ENCODE data around the gene FBXL4. TPM values are rescaled to one million over a fixed set of nuclear protein-coding genes. Genes with fewer than 3 reads are reported as not detected.

The FBXL4 gene
- 10 to 100 TPM; 33.1 to 49.9 (median 42.8) TPM for total RNA-seq

DNA sequence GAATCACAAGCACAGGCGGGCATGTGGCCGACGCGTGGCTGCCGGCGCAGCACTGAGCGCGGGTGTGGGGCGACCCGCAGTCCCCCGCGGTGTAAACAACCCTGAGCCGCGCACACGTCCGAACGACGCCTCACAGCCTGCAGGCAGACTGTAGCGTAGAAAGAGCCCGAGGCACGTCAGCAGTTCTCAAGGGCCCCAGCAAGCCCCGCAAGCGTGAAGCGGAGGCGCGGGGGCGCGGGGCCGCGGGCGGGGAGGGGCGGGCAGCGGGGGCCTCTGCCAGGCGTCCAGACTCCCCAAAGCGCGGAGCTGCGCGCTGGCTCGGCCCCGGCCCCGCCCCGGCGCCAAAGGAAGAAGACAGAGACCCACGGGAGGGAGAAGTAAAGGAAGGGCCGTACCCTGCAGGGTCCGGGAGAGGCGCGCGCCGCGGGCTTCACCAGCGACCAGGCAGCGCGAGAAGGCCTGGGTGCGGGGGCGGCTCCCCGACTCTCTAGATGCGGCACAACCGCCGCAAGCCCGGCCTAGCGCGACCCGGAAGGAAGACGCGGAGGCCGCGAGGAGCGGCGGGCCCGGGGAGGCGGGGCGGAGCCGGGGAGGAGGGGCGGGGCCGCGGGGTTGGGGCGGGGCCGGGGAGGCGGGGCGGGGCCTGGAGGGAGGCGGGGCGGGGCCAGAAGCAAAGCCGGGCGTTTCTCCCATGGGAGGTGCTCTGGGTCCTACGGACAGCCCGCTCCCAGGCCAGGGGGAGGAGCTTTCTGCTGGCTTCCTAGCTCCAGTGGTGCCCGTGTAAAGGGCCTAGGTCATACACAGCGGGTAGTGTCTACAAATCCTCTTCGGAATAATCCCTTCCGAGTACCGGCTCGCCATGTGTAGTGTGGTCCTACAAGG lies at the start of gene FBXL4:
TSS of gene FBXL4 (minus strand) at position 536 of the 882 bp plus-strand sequence. CDS start 20,958 bp downstream, outside the sequence.
- WGBS, 2 donors, result 5 to 7% methylated on average over 25 to 33 of the region's 93 CpGs
- TF ChIP-seq CTCF (IDR thresholded peaks at IDR 0.05) (no peak), POLR2A (IDR thresholded peaks at IDR 0.05) (peak in 1 of 2 donors; percentile 78)
- intact Hi-C loops (cut with DNase I), result no loop called here
- no peaks in the 10 kb centered on the region for H3K9me3 ChIP-seq
- H3K4me1 ChIP-seq, result peaks cover 15 to 24% of the 10 kb centered on the region in 2 donors
- H3K27me3 ChIP-seq, result no peaks in the 10 kb centered on the region
- H3K36me3 ChIP-seq, result no peaks in the 10 kb centered on the region
- peak within 1 kb of the TSS; percentile 82 to 89 (median 85) for H3K27ac ChIP-seq
- H3K4me3 ChIP-seq (replicated peaks in 1 of 3), result peak within 1 kb of the TSS; percentile 65 to 82 (median 77)
- peak; percentile 80 to 82 for DNase-seq

DNA sequence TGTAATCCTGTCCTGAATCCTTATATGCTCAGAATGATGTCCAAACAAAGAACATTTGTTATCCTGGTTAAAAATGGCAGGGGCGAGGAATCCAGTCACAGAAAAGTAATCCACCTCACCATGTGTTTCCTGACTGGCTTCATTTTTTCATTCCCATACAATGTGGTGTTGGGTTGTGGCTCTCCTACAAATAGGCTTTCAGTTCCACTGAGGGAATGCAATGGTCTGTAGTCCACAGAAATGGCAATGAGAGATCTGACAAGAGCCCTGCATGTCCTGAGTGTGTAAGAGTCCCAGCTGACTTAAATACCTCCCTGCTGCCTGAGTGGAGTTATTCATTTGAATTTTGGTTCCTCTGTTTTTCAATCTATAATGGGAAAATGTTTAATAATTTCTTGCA lies 47.4 kb upstream of the FBXL4 start:
- Histone ChIP-seq H3K4me3 (replicated peaks in 1 of 3) (no peak overlapping the region), H3K4me1 (no peaks in the 10 kb centered on the region), H3K9me3 (no peaks in the 10 kb centered on the region), H3K36me3 (no peaks in the 10 kb centered on the region), H3K27ac (no peak overlapping the region), H3K27me3 (no peaks in the 10 kb centered on the region)
- no peak for DNase-seq
- 81 to 90% methylated on average over 1 of the region's 1 CpG for WGBS, 2 donors
- TF ChIP-seq CTCF (IDR thresholded peaks at IDR 0.05), result no peak
- TF ChIP-seq POLR2A (IDR thresholded peaks at IDR 0.05), result no peak
- intact Hi-C loops (cut with DNase I), result no loop called here

DNA sequence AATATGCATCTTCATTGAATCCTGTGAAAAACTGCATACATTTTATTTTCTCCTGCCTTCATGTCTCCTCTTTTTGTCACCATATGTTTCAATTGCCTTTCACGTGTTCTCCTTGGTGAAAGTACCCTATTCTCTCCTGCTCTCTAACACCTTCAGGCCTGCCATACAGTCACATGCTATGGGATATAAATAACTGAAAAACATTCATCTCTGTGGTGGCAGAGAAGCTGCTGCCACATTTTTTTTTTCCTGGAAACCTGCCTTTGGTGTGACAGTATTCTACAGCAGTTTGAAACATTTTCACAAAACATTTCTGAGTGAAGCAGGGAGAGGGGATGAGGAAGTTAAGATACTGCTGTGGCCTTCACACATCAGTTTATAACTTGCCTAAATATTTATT lies 44.8 kb upstream of the FBXL4 start:
- H3K27me3 ChIP-seq, result no peaks in the 10 kb centered on the region
- no peak overlapping the region for H3K4me3 ChIP-seq (replicated peaks in 1 of 3)
- H3K36me3 ChIP-seq, result no peaks in the 10 kb centered on the region
- H3K4me1 ChIP-seq, result no peaks in the 10 kb centered on the region
- TF ChIP-seq CTCF (IDR thresholded peaks at IDR 0.05) (no peak), POLR2A (IDR thresholded peaks at IDR 0.05) (no peak)
- intact Hi-C loops (cut with DNase I), result no loop called here
- H3K27ac ChIP-seq, result no peak overlapping the region
- DNase-seq, result no peak
- no peaks in the 10 kb centered on the region for H3K9me3 ChIP-seq
- WGBS, 2 donors, result 67 to 90% methylated on average over 1 of the region's 1 CpG

DNA sequence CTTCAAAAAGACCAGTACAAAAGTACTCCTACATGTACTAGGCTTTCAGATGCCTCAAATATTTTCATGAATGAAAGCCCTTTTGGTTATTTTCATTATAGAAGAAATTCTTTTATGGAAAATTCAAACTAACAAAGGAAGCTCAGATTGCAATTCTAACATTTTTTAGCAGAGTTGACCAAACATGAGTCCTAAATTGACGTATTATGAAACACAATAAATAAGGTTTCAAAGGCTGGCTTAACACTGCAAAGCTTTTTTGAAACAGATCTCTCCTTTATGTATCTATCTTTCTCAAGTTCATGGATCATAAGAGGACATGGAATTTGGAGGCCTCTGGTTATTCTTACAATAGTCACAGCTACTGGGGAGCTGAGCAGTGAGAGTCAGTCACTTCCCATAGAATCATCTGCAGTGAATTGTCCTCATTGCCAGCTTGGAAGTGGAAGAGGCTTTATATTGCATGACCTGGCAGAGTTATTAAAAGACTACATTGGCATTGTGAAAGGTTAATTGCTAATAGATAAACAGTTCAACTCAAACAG lies 38.4 kb upstream of the FBXL4 start:
- DNase-seq, result no peak
- no peaks in the 10 kb centered on the region for H3K36me3 ChIP-seq
- H3K4me1 ChIP-seq, result no peaks in the 10 kb centered on the region
- H3K27ac ChIP-seq, result no peak overlapping the region
- intact Hi-C loops (cut with DNase I), result no loop called here
- no peaks in the 10 kb centered on the region for H3K9me3 ChIP-seq
- TF ChIP-seq CTCF (IDR thresholded peaks at IDR 0.05) (no peak), POLR2A (IDR thresholded peaks at IDR 0.05) (no peak)
- no peaks in the 10 kb centered on the region for H3K27me3 ChIP-seq
- WGBS, 2 donors, result 89 to 93% methylated on average over 1 of the region's 1 CpG
- no peak overlapping the region for H3K4me3 ChIP-seq (replicated peaks in 1 of 3)

- Histone ChIP-seq H3K36me3 (no peaks in the 10 kb centered on the region), H3K4me3 (replicated peaks in 1 of 3) (no peak overlapping the region), H3K27me3 (no peaks in the 10 kb centered on the region), H3K4me1 (no peaks in the 10 kb centered on the region), H3K9me3 (no peaks in the 10 kb centered on the region), H3K27ac (no peak overlapping the region)
- WGBS, 2 donors, result 47 to 63% methylated on average over 1 of the region's 1 CpG
- intact Hi-C loops (cut with DNase I), result no loop called here
- DNase-seq, result no peak
- TF ChIP-seq POLR2A (IDR thresholded peaks at IDR 0.05), result no peak
- TF ChIP-seq CTCF (IDR thresholded peaks at IDR 0.05), result no peak
Observed at GRCh38 chr6:98985391-98985790, 37.6 kb upstream of the FBXL4 start.
